Peyer's patch (tissue), 4 donors: ENCODE data around the gene APBB3. TPM values are rescaled to one million over a fixed set of nuclear protein-coding genes. Genes with fewer than 3 reads are reported as not detected.
"Not testable (repeated sequence)": the region's sequence is repeated elsewhere in the genome, so short reads cannot be mapped to it uniquely, and the experiment has no call there.

ENCODE experiments used
- DNase-seq, 3 donors: peaks; one replicate each; pipeline ENCODE4 v3.0.0-alpha.2; 2017 to 2019
- H3K27ac ChIP-seq, 4 donors: fragments of 200-600 bp; sonication (generic); one replicate each; pipeline ENCODE4 v1.5.1; 2016 to 2019
- H3K27me3 ChIP-seq, 2 donors: fragments of 200-600 bp; sonication (generic); one replicate each; pipeline ENCODE4 v1.5.1; 2019
- H3K36me3 ChIP-seq, 3 donors: fragments of 200-600 bp; sonication (generic); one replicate each; pipeline ENCODE4 v1.5.1; 2016 to 2019
- H3K4me1 ChIP-seq, 4 donors: fragments of 200-600 bp; sonication (generic); one replicate each; pipeline ENCODE4 v1.5.1; 2016 to 2019
- H3K4me3 ChIP-seq, 4 donors: fragments of 200-600 bp; sonication (generic); 1 replicate in 3 of 4; 2 replicates in 1 of 4; pipeline ENCODE4 v1.5.1; 2016 to 2019; ENCODE audit warnings: mild to moderate bottlenecking in 1 of 4
- H3K9me3 ChIP-seq, 4 donors: fragments of 200-600 bp; sonication (generic); one replicate each; pipeline ENCODE4 v1.5.1; 2016 to 2019; ENCODE audit warnings: mild to moderate bottlenecking in 1 of 4
- POLR2A ChIP-seq, 2 donors: fragments of 450-650 bp; IDR thresholded peaks; one replicate each; pipeline ENCODE4 v1.5.1; 2017; ENCODE audit warnings: antibody characterized with exemption in 2 of 2, mild to moderate bottlenecking in 2 of 2, moderate library complexity in 2 of 2
- total RNA-seq, 4 donors: library from RNA; depleted of rRNA; stranded (reverse); fragments of >200 nt; gene quantifications; one replicate each; pipeline ENCODE4 v1.1.0, GENCODE V29; 2016
- TF ChIP-seq, protein P1 (sequence below), 6 experiments: fragments of 450-650 bp in 4 of 6; fragments of 200-600 bp in 2 of 6; sonication (generic) in 1 of 6; IDR thresholded peaks; one replicate each; pipeline ENCODE4 v1.5.1; 2017 to 2019; ENCODE audit warnings: antibody characterized with exemption in 6 of 6, mild to moderate bottlenecking in 3 of 6, moderate library complexity in 1 of 6

Gene APBB3
- total RNA-seq, 4 donors from 2014 or later: 21.7 to 78.5 (median 62.4) TPM

DNA sequence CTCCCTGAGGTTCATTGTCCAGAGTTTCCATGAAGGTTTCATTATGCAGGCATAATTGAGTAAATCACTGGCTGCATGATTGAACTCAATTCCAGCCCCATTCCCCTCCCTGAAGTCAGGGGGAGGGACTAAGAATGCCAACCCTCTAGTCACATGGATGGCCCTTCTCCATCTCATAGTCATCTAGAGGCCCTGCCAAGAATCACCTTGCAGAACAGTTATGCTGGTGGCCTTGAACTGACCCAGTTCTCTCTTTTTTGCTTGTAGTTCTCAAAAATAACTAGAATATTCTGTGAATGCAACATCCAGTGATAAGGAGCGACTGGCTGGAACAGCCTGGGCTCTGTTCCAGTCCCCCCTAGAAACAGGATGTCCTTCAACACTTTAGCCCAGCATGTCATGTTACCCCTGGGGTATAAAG is 31.9 kb upstream of the APBB3 start:
- H3K4me1 ChIP-seq: no peaks in the 10 kb centered on the region
- TF ChIP-seq, protein P1, sequence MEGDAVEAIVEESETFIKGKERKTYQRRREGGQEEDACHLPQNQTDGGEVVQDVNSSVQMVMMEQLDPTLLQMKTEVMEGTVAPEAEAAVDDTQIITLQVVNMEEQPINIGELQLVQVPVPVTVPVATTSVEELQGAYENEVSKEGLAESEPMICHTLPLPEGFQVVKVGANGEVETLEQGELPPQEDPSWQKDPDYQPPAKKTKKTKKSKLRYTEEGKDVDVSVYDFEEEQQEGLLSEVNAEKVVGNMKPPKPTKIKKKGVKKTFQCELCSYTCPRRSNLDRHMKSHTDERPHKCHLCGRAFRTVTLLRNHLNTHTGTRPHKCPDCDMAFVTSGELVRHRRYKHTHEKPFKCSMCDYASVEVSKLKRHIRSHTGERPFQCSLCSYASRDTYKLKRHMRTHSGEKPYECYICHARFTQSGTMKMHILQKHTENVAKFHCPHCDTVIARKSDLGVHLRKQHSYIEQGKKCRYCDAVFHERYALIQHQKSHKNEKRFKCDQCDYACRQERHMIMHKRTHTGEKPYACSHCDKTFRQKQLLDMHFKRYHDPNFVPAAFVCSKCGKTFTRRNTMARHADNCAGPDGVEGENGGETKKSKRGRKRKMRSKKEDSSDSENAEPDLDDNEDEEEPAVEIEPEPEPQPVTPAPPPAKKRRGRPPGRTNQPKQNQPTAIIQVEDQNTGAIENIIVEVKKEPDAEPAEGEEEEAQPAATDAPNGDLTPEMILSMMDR (IDR thresholded peaks at IDR 0.05): no peak
- no peak for TF ChIP-seq POLR2A (IDR thresholded peaks at IDR 0.05)
- no peak for DNase-seq
- H3K36me3 ChIP-seq: no peaks in the 10 kb centered on the region
- no peak overlapping the region for H3K27ac ChIP-seq
- no peaks in the 10 kb centered on the region for H3K9me3 ChIP-seq
- no peak overlapping the region for H3K4me3 ChIP-seq
- no peaks in the 10 kb centered on the region for H3K27me3 ChIP-seq

DNA sequence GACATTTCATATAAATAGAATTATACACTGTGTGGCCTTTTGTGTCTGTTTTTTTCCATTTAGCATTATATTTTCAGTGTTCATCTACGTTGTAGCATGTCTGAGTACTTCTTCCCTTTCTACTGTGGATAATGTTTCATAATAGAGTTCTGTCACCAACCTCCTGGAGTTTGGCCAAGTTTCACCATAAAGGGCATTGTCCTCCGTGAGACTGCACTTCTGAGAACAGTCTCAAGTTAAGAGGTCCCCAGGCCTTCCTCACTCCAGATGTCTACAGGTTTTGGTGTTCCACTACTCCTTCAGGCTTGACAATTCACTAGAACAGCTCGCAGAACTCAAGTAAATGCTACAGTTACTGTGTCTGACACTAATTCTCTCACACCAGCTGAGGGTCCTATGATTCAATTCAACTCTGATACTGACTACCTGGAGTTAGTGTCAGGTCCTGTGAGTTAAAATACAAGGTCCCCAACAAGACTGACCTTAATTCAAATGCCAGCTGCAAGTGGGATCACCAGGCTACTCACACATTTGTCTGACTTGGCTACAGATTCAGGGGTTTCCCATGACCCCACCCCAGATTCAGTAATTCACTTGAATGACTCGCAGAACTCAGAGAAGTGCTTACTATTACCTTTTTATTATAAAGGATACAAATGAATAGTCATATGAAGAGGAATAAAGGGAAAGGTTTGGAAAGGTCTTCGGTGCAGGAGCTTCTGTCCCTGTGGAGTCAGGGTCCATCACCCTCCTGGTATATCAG is 31.3 kb upstream of the APBB3 start:
- no peak overlapping the region for H3K27ac ChIP-seq
- H3K9me3 ChIP-seq: no peaks in the 10 kb centered on the region
- TF ChIP-seq, protein P1 (IDR thresholded peaks at IDR 0.05): no peak
- TF ChIP-seq POLR2A (IDR thresholded peaks at IDR 0.05): no peak
- H3K27me3 ChIP-seq: no peaks in the 10 kb centered on the region
- H3K4me1 ChIP-seq: no peaks in the 10 kb centered on the region
- H3K36me3 ChIP-seq: no peaks in the 10 kb centered on the region
- H3K4me3 ChIP-seq: no peak overlapping the region
- peak in 1 of 3 donors; percentile 60 for DNase-seq

DNA sequence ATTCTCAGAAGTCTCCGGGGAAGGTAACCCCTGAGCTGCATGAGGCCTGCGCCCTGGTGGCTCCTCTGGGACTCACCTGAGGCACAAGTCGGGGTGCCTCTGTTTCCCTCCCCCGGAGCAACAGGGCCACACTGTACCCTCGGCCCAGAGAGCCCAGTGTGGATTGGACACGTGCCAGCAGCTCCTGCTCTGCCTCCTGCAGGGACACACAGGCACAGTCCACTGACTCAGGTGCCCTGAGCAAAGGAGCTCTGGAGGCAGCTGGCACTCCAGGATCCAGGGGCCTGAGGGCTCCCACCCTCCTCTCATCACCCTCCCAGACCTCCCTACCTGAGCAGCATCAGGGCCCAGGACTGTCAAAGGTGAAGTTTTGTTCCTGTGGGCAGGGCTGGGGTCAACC is 29.8 kb upstream of the APBB3 start:
- H3K9me3 ChIP-seq: no peaks in the 10 kb centered on the region
- H3K36me3 ChIP-seq: no peaks in the 10 kb centered on the region
- no peak overlapping the region for H3K27ac ChIP-seq
- no peaks in the 10 kb centered on the region for H3K4me1 ChIP-seq
- no peak for DNase-seq
- no peak overlapping the region for H3K4me3 ChIP-seq
- TF ChIP-seq POLR2A (IDR thresholded peaks at IDR 0.05): no peak
- TF ChIP-seq, protein P1 (IDR thresholded peaks at IDR 0.05): no peak
- H3K27me3 ChIP-seq: no peaks in the 10 kb centered on the region

DNA sequence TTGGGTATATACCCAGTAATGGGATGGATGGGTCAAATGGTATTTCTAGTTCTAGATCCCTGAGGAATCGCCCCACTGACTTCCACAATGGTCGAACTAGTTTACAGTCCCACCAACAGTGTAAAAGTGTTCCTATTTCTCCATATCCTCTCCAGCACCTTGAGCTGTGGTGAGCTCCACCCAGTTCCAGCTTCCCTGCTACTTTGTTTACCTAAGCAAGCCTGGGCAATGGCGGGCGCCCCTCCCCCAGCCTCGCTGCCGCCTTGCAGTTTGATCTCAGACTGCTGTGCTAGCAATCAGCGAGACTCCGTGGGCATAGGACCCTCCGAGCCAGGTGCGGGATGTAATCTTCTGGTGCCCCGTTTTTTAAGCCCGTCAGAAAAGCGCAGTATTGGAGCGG is 28.7 kb upstream of the APBB3 start:
- not testable (repeated sequence) for H3K27me3 ChIP-seq, DNase-seq, H3K4me1 ChIP-seq, H3K27ac ChIP-seq, H3K9me3 ChIP-seq, H3K36me3 ChIP-seq, H3K4me3 ChIP-seq

DNA sequence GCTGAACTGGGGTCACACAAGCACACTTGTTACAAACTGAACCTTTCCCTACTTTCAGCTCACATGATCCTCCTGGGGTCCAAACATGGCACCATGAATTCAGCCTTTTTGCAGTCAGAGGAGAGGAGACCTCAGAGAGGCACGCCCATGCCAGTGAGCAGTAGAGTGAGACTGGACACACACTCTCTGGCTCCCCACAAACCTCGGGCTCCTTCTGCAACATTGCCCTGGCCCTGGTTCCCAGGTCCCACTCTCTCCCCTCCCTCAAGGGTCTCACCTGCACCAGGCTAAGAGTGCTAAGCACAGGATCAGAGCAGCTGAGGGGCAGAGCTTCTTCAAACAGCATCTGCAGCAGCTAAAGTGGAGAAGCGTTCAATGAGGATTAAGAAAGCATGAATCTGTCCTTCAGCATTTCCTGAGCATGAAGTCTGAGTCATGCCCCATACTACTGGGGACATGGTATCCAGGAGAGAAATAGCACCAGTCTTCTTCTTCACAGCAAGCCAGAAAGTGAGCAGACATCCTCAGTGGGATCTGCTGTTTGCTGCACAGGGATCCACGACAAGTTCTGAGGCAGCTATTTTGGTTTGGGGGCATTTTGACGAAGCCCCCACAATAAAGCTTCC is 27.5 kb upstream of the APBB3 start:
- Histone ChIP-seq H3K27ac (no peak overlapping the region), H3K4me3 (no peak overlapping the region), H3K9me3 (no peaks in the 10 kb centered on the region), H3K27me3 (no peaks in the 10 kb centered on the region), H3K36me3 (no peaks in the 10 kb centered on the region), H3K4me1 (no peaks in the 10 kb centered on the region)
- no peak for DNase-seq
- TF ChIP-seq, protein P1 (IDR thresholded peaks at IDR 0.05): no peak
- TF ChIP-seq POLR2A (IDR thresholded peaks at IDR 0.05): no peak

DNA sequence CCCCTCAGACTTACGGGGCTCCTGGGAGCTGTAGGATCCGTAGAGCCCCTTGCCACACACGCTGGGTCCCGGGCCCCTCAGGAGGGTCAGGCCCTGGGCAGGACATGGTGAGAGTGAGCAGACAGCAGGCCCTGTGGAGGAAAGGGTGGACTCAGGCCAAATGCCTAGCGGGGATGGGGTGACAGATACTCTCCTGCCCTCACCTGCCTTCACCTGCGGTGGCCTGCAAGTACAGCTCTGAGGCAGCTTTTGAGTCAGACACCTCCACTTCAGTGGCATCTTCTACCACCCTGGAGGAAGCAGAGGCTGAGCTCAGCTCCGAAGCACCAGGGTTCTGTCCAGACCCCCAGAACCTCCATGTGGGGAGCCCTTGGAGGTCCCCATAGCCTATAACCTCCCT is 26.5 kb upstream of the APBB3 start:
- TF ChIP-seq, protein P1 (IDR thresholded peaks at IDR 0.05): no peak
- no peak for TF ChIP-seq POLR2A (IDR thresholded peaks at IDR 0.05)
- H3K27ac ChIP-seq: no peak overlapping the region
- H3K4me1 ChIP-seq: no peaks in the 10 kb centered on the region
- no peak for DNase-seq
- H3K27me3 ChIP-seq: no peaks in the 10 kb centered on the region
- no peak overlapping the region for H3K4me3 ChIP-seq
- no peaks in the 10 kb centered on the region for H3K36me3 ChIP-seq
- H3K9me3 ChIP-seq: no peaks in the 10 kb centered on the region
